NCI-H1105 (cell line): Measurements from ENCODE around the gene CPT1A.

ENCODE experiments used
- DNase-seq: peaks from one replicate; lab custom pipeline; 2025; lab: John Stamatoyannopoulos, UW

Gene CPT1A

GRCh38 chr11:68796801-68797200 lies 44.9 kb downstream of the CPT1A start:
- DNase-seq: no peak

- DNase-seq: no peak
These were observed 49.2 kb downstream of the CPT1A start for GRCh38 chr11:68792400-68792966.

- no peak for DNase-seq
These were observed 57.1 kb downstream of the CPT1A start for GRCh38 chr11:68784653-68785052.

DNA sequence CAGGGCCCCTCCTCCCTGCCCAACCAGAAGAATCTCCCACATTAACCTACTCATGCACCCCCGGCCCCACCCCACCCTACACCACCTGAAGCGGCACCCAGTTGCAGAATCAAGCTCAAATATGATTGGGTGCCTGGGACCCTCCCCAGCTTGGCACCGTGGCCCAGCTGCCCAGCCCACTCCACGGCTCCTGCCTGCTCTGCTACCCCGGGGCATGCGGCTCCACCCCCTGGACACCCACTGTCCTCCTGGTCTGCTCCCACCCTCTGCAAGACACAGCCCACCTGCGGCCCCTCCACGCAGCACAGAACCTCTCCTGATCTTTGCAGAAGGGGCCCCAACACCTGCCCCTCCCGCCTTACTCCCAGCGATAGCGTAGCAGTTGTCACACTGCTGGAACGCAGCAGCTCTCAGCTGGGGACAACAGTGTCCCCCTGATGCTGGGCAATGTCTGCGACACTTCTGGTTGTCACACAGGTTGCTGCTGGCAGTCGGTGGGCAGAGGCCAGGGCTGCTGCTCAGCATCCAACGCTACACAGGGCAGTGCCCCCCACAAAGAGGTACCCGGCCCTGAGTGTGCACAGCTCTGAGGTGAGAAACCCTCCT lies 58.4 kb downstream of the CPT1A start:
- DNase-seq: no peak

GRCh38 chr11:68782711-68783110 lies 59.0 kb downstream of the CPT1A start:
- DNase-seq: no peak

DNA sequence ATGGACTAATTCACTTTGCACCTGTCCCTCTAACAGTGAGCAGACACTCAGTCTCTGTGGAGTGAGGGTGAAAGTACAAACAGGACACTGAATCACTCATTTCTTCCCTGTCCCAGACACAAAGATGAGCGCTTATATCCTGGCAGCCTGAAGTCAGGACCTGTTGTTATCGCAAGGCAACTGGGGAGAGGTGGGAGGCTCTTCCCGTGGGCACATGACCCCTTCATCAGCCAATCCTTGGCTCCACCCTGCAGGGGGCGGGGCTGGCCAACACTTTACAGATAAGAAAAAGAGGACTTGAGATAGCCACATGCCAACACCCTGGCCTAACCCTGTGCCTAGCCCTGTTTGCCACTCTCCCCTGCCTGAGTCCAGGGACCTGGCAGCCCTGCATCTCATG lies 60.9 kb downstream of the CPT1A start:
- DNase-seq: no peak

DNA sequence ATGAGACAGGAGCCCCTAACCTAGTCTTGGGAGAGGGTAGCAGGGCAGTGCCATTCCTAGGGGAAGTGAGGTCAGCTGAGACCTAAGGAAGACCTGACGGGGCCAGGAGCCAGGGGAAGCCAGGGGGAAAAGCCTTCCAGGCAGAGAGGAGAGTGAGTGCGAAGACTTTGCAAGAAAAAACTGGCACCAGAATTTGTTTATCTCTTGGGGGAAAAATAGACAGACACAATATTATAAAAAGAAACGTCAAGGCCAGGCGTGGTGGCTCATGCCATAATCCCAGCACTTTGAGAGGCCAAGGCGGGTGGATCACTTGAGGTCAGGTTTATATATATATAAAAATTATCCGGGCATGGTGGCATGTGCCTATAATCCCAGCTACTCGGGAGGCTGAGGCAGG lies 63.5 kb downstream of the CPT1A start:
- DNase-seq: no peak

- no peak for DNase-seq
These were observed 65.1 kb downstream of the CPT1A start for GRCh38 chr11:68776442-68777235.

GRCh38 chr11:68775951-68776388 lies 65.7 kb downstream of the CPT1A start:
- no peak for DNase-seq

DNA sequence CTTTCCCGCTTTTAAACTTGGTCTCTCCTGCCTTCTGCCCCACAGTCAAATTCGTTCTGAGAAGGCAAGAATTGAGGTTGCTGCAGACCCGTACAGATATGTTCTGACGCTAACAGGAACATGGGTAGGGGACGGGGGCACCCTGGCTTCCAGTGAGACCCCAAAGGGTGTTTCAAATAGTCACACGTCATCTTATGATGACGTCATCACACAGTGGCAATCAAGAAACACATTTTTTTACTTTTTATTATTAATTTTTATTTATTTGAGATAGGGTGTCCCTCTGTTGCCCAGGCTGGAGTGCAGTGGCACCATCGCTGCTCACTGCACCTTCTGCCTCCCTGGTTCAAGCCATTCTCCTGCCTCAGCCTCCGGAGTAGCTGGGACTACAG lies 67.5 kb downstream of the CPT1A start:
- DNase-seq: no peak

- DNase-seq: no peak
These were observed 68.1 kb downstream of the CPT1A start for GRCh38 chr11:68773521-68774193.

GRCh38 chr11:68772936-68773335 lies 68.8 kb downstream of the CPT1A start:
- DNase-seq: no peak

- no peak for DNase-seq
These were observed 70.9 kb downstream of the CPT1A start for GRCh38 chr11:68770781-68771180.

- DNase-seq: no peak
These were observed 74.0 kb downstream of the CPT1A start for GRCh38 chr11:68767672-68768071.

GRCh38 chr11:68766786-68767185 lies 74.9 kb downstream of the CPT1A start:
- DNase-seq: no peak

DNA sequence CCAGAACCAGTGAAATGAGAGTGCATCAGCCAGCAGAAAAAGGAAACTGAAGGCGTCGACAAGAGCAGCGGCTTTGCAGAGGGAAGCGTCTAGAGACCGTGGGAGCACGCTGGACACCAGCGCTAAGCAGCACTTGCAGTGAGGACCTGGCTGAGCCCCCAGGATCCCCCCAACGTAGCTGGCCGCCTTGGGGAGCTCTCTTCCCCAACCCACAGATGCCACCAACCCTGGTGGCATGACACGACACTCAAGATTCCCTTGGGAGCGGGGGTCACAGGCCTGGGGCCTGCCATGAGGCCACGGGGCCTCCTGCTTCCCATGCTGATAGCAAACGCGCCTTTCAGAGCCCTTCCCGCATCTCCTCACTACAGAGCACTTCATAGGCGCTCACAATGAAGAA lies 77.0 kb downstream of the CPT1A start:
- DNase-seq: no peak

DNA sequence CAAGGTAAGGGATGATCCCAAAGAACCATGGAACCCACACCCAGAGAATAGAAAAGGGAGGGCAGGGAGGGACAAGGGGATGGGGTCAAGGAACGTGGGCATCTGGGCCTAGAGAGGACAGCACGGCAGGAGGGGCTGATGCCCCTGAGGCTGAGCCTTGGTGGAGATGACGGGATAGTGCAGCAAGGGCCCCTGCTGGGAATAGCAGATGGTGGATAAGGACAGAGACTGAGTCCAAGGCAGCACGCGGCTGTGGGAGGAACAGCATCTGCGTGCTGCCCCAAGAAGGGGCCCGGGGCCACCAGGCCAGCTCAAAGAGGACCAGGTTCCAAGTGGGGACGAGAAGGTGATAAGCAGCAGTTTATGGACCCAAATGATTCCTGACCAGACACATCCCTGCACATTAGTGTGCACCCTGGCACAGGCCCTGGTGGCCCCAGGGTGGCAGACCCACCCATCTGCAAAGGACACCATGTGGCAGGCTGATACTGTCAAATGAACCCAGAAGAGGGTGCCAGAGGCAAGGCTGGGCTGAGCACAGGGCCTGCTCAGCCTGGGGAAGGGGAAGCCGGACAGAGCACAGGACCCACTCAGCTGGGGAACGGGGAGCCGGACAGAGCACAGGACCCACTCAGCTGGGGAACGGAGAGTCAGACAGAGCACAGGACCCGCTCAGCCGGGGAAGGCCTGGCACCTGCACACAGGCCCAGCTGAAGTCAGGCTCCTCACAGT lies 77.6 kb downstream of the CPT1A start:
- no peak for DNase-seq

- no peak for DNase-seq
These were observed 78.5 kb downstream of the CPT1A start for GRCh38 chr11:68763181-68763721.

- no peak for DNase-seq
These were observed 79.2 kb downstream of the CPT1A start for GRCh38 chr11:68762481-68762880.

GRCh38 chr11:68761801-68762200 lies 79.9 kb downstream of the CPT1A start:
- DNase-seq: no peak

- DNase-seq: no peak
These were observed 81.7 kb downstream of the CPT1A start for GRCh38 chr11:68759991-68760390.

GRCh38 chr11:68757711-68758110 lies 84.0 kb downstream of the CPT1A start:
- DNase-seq: no peak
